ENCODE data around the gene SCD5. TPM values are rescaled to one million over a fixed set of nuclear protein-coding genes. Genes with fewer than 3 reads are reported as not detected.

SCD5 gene
- polyA plus RNA-seq, 2 of the 4 experiments (the other 2 are of a cell fraction) = 9.8 to 11.9 TPM

GRCh38 chr4:82754513-82755165, 44.0 kb downstream of the SCD5 start:
- CTCF ChIA-PET = interaction anchor here (1.5 kb wide), 1 partner anchor 16 kb away, joined by 4 read pairs; no protein-coding TSS in a partner anchor
- no peak overlapping the region for H3K27ac ChIP-seq
- POLR2A ChIA-PET = no interaction called here
- FAIRE-seq = no peak
- no peak for ATAC-seq
- no peaks in the 10 kb centered on the region for H3K9me3 ChIP-seq
- no peak overlapping the region for H3K4me2 ChIP-seq
- no peak overlapping the region for H3K4me3 ChIP-seq
- H3K4me1 ChIP-seq = no peaks in the 10 kb centered on the region
- 65% methylated on average over 6 of the region's 6 CpGs for WGBS (ENCODE audit: missing lambda C conversion rate)
- TF ChIP-seq SMC3 (IDR thresholded peaks at IDR 0.05) (no peak), ZSCAN20 (CRISPR knock-in tag; IDR thresholded peaks at IDR 0.05) (no peak), ZFP36 (IDR thresholded peaks at IDR 0.05; ENCODE audit: borderline replicate concordance, partially characterized antibody) (no peak), RARB (CRISPR knock-in tag; IDR thresholded peaks at IDR 0.05) (no peak), FOXS1 (CRISPR knock-in tag; IDR thresholded peaks at IDR 0.05) (no peak), CHD2 (IDR thresholded peaks at IDR 0.05; ENCODE audit: low read length, partially characterized antibody) (no peak), FOSB (CRISPR knock-in tag; IDR thresholded peaks at IDR 0.05) (no peak), POLR2A (IDR thresholded peaks at IDR 0.05; ENCODE audit: low read length) (no peak), REST (IDR thresholded peaks at IDR 0.05) (no peak), KDM1A (IDR thresholded peaks at IDR 0.05; ENCODE audit: low read depth) (no peak), EHMT2 (IDR thresholded peaks at IDR 0.05; ENCODE audit: low read depth) (no peak), PBX3 (IDR thresholded peaks at IDR 0.05) (no peak)
- TF ChIP-seq, protein P1, sequence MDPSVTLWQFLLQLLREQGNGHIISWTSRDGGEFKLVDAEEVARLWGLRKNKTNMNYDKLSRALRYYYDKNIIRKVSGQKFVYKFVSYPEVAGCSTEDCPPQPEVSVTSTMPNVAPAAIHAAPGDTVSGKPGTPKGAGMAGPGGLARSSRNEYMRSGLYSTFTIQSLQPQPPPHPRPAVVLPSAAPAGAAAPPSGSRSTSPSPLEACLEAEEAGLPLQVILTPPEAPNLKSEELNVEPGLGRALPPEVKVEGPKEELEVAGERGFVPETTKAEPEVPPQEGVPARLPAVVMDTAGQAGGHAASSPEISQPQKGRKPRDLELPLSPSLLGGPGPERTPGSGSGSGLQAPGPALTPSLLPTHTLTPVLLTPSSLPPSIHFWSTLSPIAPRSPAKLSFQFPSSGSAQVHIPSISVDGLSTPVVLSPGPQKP (IDR thresholded peaks at IDR 0.05; ENCODE audit: low read depth, low read length) = no peak
- no peak for DNase-seq (ENCODE audit: low read depth in 1 of 2, low spot score in 1 of 2)

GRCh38 chr4:82753725-82754410, 44.7 kb downstream of the SCD5 start:
- FAIRE-seq (no peak), ATAC-seq (no peak), DNase-seq (ENCODE audit: low read depth in 1 of 2, low spot score in 1 of 2) (no peak)
- Histone ChIP-seq H3K9me3 (no peaks in the 10 kb centered on the region), H3K4me1 (no peaks in the 10 kb centered on the region), H3K27ac (no peak overlapping the region), H3K4me3 (no peak overlapping the region), H3K4me2 (no peak overlapping the region)
- WGBS (ENCODE audit: missing lambda C conversion rate) = 79% methylated on average over 6 of the region's 8 CpGs
- no peak for TF ChIP-seq SMC3 (IDR thresholded peaks at IDR 0.05)
- TF ChIP-seq FOXS1 (CRISPR knock-in tag; IDR thresholded peaks at IDR 0.05) = no peak
- TF ChIP-seq HEYL (CRISPR knock-in tag; IDR thresholded peaks at IDR 0.05) = no peak
- TF ChIP-seq, protein P2, sequence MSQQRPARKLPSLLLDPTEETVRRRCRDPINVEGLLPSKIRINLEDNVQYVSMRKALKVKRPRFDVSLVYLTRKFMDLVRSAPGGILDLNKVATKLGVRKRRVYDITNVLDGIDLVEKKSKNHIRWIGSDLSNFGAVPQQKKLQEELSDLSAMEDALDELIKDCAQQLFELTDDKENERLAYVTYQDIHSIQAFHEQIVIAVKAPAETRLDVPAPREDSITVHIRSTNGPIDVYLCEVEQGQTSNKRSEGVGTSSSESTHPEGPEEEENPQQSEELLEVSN (IDR thresholded peaks at IDR 0.05; ENCODE audit: borderline replicate concordance, low read depth) = no peak
- no peak for TF ChIP-seq USF2 (IDR thresholded peaks at IDR 0.05)
- TF ChIP-seq EHMT2 (IDR thresholded peaks at IDR 0.05; ENCODE audit: low read depth) = no peak
- TF ChIP-seq CTCF (IDR thresholded peaks at IDR 0.05) = no peak
- no peak for TF ChIP-seq CHD4 (IDR thresholded peaks at IDR 0.05; ENCODE audit: borderline replicate concordance)
- no peak for TF ChIP-seq HOXB5 (CRISPR knock-in tag; IDR thresholded peaks at IDR 0.05)
- TF ChIP-seq TFCP2L1 (CRISPR knock-in tag; IDR thresholded peaks at IDR 0.05) = no peak
- POLR2A ChIA-PET = no interaction called here
- CTCF ChIA-PET = interaction anchor here (1.5 kb wide), 1 partner anchor 15 kb away, joined by 4 read pairs; no protein-coding TSS in a partner anchor

Data from A549 (cell line).